Stimulated activated CD4-positive, alpha-beta T cell treated with anti-CD3 and anti-CD28 coated beads, TNF-alpha, amount 100 ng/mL, for 1 hour (primary cell): Measurements from ENCODE around the gene SSBP3.

ENCODE experiments used
- DNase-seq, 3 donors: peaks; one replicate each; pipeline ENCODE4 v3.0.0-alpha.2; 2020; ENCODE audit warnings: low read depth in 3 of 3, low spot score in 1 of 3

SSBP3 gene

GRCh38 chr1:54310439-54311328 is 95.5 kb downstream of the SSBP3 start:
- no peak for DNase-seq

- DNase-seq, result no peak
Measured at GRCh38 chr1:54309631-54310366, 96.4 kb downstream of the SSBP3 start.

GRCh38 chr1:54307305-54307704 is 98.9 kb downstream of the SSBP3 start:
- no peak for DNase-seq

GRCh38 chr1:54305906-54306514 is 100.2 kb downstream of the SSBP3 start:
- no peak for DNase-seq

GRCh38 chr1:54304518-54304917 is 101.7 kb downstream of the SSBP3 start:
- DNase-seq, result no peak

- no peak for DNase-seq
Measured at GRCh38 chr1:54302951-54303843, 103.0 kb downstream of the SSBP3 start.

GRCh38 chr1:54302549-54302948 is 103.6 kb downstream of the SSBP3 start:
- DNase-seq, result no peak

- DNase-seq, result no peak
Measured at GRCh38 chr1:54301497-54301896, 104.7 kb downstream of the SSBP3 start.

- no peak for DNase-seq
Measured at GRCh38 chr1:54300401-54300800, 105.8 kb downstream of the SSBP3 start.

- DNase-seq, result no peak
Measured at GRCh38 chr1:54299037-54299436, 107.2 kb downstream of the SSBP3 start.

- no peak for DNase-seq
Measured at GRCh38 chr1:54298284-54299033, 107.7 kb downstream of the SSBP3 start.

GRCh38 chr1:54297596-54298283 is 108.5 kb downstream of the SSBP3 start:
- DNase-seq, result no peak

GRCh38 chr1:54296666-54297065 is 109.5 kb downstream of the SSBP3 start:
- no peak for DNase-seq

- DNase-seq, result no peak
Measured at GRCh38 chr1:54294887-54295286, 111.3 kb downstream of the SSBP3 start.

GRCh38 chr1:54292002-54292911 is 113.9 kb downstream of the SSBP3 start:
- no peak for DNase-seq

GRCh38 chr1:54291276-54292001 is 114.8 kb downstream of the SSBP3 start:
- DNase-seq, result no peak

GRCh38 chr1:54290506-54291184 is 115.5 kb downstream of the SSBP3 start:
- no peak for DNase-seq
